ENCODE measurements around the gene LAMTOR2.

DNA sequence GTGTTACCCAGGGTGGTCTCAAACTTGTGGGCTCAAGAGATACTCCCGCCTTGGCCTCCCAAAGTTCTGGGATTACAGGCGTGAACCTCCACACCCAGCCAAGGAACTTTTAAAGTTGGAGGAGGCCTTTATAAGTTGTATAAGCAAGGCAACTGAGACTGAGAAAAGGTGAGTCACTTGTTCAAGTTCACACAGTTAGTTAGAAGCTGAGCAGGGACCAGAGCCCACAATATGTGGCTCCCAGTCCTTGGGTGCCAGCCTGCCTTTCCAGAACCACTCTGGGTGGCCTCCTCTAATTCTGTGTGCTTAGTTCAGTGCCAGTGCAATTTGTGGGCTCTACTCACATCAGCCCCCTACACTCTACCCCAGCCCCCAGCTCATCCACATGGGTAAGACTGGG, 10.0 kb downstream of the LAMTOR2 start:
- TF ChIP-seq, protein P1, sequence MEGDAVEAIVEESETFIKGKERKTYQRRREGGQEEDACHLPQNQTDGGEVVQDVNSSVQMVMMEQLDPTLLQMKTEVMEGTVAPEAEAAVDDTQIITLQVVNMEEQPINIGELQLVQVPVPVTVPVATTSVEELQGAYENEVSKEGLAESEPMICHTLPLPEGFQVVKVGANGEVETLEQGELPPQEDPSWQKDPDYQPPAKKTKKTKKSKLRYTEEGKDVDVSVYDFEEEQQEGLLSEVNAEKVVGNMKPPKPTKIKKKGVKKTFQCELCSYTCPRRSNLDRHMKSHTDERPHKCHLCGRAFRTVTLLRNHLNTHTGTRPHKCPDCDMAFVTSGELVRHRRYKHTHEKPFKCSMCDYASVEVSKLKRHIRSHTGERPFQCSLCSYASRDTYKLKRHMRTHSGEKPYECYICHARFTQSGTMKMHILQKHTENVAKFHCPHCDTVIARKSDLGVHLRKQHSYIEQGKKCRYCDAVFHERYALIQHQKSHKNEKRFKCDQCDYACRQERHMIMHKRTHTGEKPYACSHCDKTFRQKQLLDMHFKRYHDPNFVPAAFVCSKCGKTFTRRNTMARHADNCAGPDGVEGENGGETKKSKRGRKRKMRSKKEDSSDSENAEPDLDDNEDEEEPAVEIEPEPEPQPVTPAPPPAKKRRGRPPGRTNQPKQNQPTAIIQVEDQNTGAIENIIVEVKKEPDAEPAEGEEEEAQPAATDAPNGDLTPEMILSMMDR (IDR thresholded peaks at IDR 0.05): no peak
- no peak for TF ChIP-seq EZH2 (IDR thresholded peaks at IDR 0.05)

All from neural progenitor cell (in vitro differentiated cells).